Left ventricle myocardium inferior (tissue), 1 donor: ENCODE data around the gene PLEKHG4. TPM values are rescaled to one million over a fixed set of nuclear protein-coding genes. Genes with fewer than 3 reads are reported as not detected.

Experiments
- DNase-seq: peaks from one replicate; pipeline ENCODE4 v3.0.0-alpha.2; 2020
- H3K27ac ChIP-seq: fragments of 200-600 bp; replicated peaks from 2 replicates; pipeline ENCODE4 v1.8.0; 2021
- H3K27me3 ChIP-seq: fragments of 200-600 bp; 2 replicates; pipeline ENCODE4 v1.8.0; 2021; ENCODE audit warnings: low read depth
- H3K36me3 ChIP-seq: fragments of 200-600 bp; 2 replicates; pipeline ENCODE4 v1.8.0; 2021
- H3K4me1 ChIP-seq: fragments of 200-600 bp; 2 replicates; pipeline ENCODE4 v1.8.0; 2021
- H3K4me3 ChIP-seq: fragments of 200-600 bp; 2 replicates; pipeline ENCODE4 v1.8.0; 2021; ENCODE audit warnings: mild to moderate bottlenecking, moderate library complexity
- H3K9me3 ChIP-seq: fragments of 200-600 bp; replicated peaks from 2 replicates; pipeline ENCODE4 v1.8.0; 2021
- CTCF ChIP-seq: fragments of 200-600 bp; IDR thresholded peaks from 2 replicates; pipeline ENCODE4 v1.8.0; 2021; ENCODE audit warnings: antibody characterized with exemption, mild to moderate bottlenecking, borderline replicate concordance
- intact Hi-C: fragments of 100-400 bp; cut with micrococcal nuclease; formaldehyde crosslinking; loops from one replicate; pipeline ENCODE4 v1.11.0; 2022
- total RNA-seq: library from RNA; stranded (reverse); fragmentation: NEBNext Ultra II Directional; extraction: Animal tissue kit (Norgen Biotek cat#: 25700); gene quantifications from one replicate; pipeline ENCODE4 v1.2.1, GENCODE V29; 2021
- donor health status: DM: no; HTN: yes; CAD: no; lungs with severe emphysema.

Gene PLEKHG4
- total RNA-seq, 1 donor from 2014 or later = 1.1 TPM

GRCh38 chr16:67264866-67265265 is 14.5 kb upstream of the PLEKHG4 start:
- Histone ChIP-seq H3K4me1 (peaks cover 7% of the 10 kb centered on the region), H3K9me3 (no peaks in the 10 kb centered on the region), H3K27me3 (peaks cover 5% of the 10 kb centered on the region), H3K4me3 (no peak overlapping the region), H3K36me3 (no peaks in the 10 kb centered on the region), H3K27ac (no peak overlapping the region)
- TF ChIP-seq CTCF = no peak
- intact Hi-C loops = no loop called here
- no peak for DNase-seq

- Histone ChIP-seq H3K9me3 (no peaks in the 10 kb centered on the region), H3K27ac (no peak overlapping the region), H3K4me3 (no peak overlapping the region), H3K4me1 (peaks cover 2% of the 10 kb centered on the region), H3K27me3 (peaks cover 5% of the 10 kb centered on the region), H3K36me3 (no peaks in the 10 kb centered on the region)
- intact Hi-C loops = no loop called here
- no peak for TF ChIP-seq CTCF
- no peak for DNase-seq
Measured at GRCh38 chr16:67265834-67266233, 13.5 kb upstream of the PLEKHG4 start.

- no peaks in the 10 kb centered on the region for H3K36me3 ChIP-seq
- H3K27ac ChIP-seq = no peak overlapping the region
- TF ChIP-seq CTCF = no peak
- H3K27me3 ChIP-seq = peaks cover 5% of the 10 kb centered on the region
- no peaks in the 10 kb centered on the region for H3K4me1 ChIP-seq
- H3K9me3 ChIP-seq = no peaks in the 10 kb centered on the region
- no peak overlapping the region for H3K4me3 ChIP-seq
- DNase-seq = peak; percentile 48
- intact Hi-C loops = no loop called here
Measured at GRCh38 chr16:67268136-67268579, 11.2 kb upstream of the PLEKHG4 start.

- Histone ChIP-seq H3K4me3 (no peak overlapping the region), H3K27me3 (peaks cover 5% of the 10 kb centered on the region), H3K4me1 (no peaks in the 10 kb centered on the region), H3K9me3 (no peaks in the 10 kb centered on the region), H3K27ac (no peak overlapping the region), H3K36me3 (no peaks in the 10 kb centered on the region)
- no peak for TF ChIP-seq CTCF
- no peak for DNase-seq
- intact Hi-C loops = no loop called here
Measured at GRCh38 chr16:67269766-67270165, 9.6 kb upstream of the PLEKHG4 start.

GRCh38 chr16:67270931-67271338 is 8.4 kb upstream of the PLEKHG4 start:
- H3K9me3 ChIP-seq = no peaks in the 10 kb centered on the region
- no peak for TF ChIP-seq CTCF
- DNase-seq = no peak

GRCh38 chr16:67271446-67271845 is 7.9 kb upstream of the PLEKHG4 start:
- Histone ChIP-seq H3K36me3 (no peaks in the 10 kb centered on the region), H3K27me3 (peaks cover 1% of the 10 kb centered on the region)
- DNase-seq = no peak

More at GRCh38 chr16:67270931-67271338, 8.4 kb upstream of the PLEKHG4 start:
- H3K4me3 ChIP-seq = no peak overlapping the region
- no peak overlapping the region for H3K27ac ChIP-seq
- H3K36me3 ChIP-seq = no peaks in the 10 kb centered on the region
- intact Hi-C loops = no loop called here
- peaks cover 5% of the 10 kb centered on the region for H3K27me3 ChIP-seq
- no peaks in the 10 kb centered on the region for H3K4me1 ChIP-seq

More at GRCh38 chr16:67271446-67271845, 7.9 kb upstream of the PLEKHG4 start:
- TF ChIP-seq CTCF = no peak
- intact Hi-C loops = no loop called here
- no peaks in the 10 kb centered on the region for H3K9me3 ChIP-seq
- no peak overlapping the region for H3K27ac ChIP-seq
- H3K4me1 ChIP-seq = no peaks in the 10 kb centered on the region
- H3K4me3 ChIP-seq = no peak overlapping the region
